GM12873 (cell line): Measurements from ENCODE around the gene FERMT2.

Source experiments
- TF ChIP-seq, protein P1 (sequence below): IDR thresholded peaks from 2 replicates; pipeline ENCODE4 v1.5.1; 2012; ENCODE audit warnings: low read depth, mild to moderate bottlenecking, moderate library complexity, low read length, control low read depth; ENCODE audit not compliant: insufficient read depth; ENCODE audit errors: missing control alignments

FERMT2 gene

DNA sequence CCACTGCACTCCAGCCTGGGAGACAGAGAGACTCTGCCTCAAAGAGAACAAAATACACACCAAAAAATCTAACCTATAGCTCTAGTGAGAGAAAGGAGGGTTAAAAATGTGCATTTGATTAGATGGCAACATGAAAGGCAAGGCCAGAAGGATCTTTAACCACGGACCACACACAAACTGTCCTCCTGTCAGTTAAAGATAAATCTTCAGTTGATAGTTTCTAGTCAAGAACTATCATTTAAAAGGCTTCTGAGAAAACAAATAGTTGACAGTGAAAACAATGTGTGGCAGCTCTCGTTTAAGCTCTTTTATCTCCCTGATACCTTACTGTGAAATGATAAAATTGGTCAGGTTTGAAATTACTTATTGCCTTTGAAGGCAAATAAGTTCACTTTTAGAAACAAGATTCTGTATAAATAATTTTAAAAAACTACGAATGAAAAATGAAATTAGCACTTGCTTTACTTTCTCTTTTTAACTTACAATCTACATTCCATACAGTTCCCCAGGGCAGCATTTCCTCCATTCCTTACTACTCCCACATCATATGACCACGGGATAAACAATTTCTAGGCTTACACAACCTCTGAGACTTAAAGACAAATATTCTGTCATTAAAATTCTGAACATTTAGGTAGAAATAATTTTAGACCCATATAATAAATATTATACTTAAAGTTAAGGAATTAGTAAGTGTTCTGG is 88.1 kb downstream of the FERMT2 start:
- TF ChIP-seq, protein P1, sequence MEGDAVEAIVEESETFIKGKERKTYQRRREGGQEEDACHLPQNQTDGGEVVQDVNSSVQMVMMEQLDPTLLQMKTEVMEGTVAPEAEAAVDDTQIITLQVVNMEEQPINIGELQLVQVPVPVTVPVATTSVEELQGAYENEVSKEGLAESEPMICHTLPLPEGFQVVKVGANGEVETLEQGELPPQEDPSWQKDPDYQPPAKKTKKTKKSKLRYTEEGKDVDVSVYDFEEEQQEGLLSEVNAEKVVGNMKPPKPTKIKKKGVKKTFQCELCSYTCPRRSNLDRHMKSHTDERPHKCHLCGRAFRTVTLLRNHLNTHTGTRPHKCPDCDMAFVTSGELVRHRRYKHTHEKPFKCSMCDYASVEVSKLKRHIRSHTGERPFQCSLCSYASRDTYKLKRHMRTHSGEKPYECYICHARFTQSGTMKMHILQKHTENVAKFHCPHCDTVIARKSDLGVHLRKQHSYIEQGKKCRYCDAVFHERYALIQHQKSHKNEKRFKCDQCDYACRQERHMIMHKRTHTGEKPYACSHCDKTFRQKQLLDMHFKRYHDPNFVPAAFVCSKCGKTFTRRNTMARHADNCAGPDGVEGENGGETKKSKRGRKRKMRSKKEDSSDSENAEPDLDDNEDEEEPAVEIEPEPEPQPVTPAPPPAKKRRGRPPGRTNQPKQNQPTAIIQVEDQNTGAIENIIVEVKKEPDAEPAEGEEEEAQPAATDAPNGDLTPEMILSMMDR: no peak

DNA sequence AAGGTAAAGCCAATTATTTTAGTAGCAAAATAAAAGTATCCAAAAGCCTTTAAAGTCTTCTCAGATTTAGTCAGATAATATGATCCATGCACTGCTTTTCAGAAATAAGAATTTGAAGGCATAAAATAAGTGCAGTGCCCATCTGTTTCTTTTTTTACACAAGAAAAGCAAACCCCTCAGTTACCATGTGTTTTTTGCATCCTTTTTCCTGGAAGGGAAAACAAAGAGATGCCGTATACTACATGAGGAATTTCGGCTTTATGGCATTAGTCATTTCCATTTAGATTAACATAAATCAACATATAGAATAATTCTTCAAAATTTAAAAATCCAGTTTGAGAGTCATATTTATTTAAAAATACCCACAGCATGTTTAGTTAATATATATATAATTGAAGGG is 89.4 kb downstream of the FERMT2 start:
- TF ChIP-seq, protein P1: no peak

DNA sequence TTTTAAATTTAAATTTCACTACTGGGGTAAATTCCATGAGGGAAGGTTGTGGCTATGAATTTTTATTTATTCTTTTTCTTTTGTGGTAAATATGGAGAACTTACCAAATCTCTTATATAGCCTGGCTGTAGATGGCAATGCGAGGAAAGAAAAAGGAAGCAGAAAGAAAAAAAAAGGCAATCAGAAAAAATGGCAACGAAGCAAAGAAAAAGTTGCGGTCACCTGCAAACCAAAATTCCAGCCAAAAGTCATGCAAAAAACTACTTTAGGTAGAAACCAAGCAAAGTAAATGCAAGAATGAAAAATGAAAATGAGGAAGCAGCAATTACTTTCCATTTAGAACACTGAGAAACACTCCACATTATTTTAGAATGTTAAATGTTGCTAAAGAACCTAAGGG is 89.9 kb downstream of the FERMT2 start:
- TF ChIP-seq, protein P1: no peak

DNA sequence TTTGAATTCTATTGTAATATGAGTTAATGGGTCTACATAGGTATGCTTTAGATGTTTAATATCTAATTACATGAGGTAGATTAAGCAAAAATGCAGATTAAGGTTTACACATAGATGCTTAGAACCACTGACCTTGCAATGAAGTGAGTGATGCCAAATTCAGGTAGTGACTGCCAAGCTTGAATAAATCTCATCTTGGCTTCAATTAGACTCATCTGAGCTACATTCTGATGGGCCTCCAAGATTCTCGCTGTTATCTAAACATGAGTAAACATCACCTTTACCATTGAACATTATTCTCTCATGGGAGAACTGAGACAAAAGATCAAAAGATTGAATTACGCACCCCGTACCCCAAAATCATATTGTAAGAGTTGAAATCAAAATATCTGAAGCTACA is 90.6 kb downstream of the FERMT2 start:
- TF ChIP-seq, protein P1: no peak

DNA sequence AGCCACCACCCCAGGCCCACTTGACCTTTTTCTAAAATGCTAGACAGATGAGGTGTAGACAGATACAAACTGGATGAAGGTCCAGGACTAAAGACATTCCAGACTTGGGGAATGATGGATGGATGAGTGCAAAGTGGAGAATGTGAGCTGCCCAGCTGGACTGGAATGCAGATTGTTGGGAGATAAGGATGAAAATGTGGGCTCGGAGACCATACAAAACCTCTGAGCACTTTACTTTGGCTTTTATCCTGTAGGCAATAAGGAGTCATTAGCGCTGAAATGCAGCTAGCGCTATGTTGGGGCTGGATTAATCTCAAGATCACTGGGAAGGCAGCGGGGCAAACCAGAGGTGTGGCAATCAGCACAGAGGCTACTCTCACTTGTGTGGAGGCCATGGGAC is 94.7 kb downstream of the FERMT2 start:
- TF ChIP-seq, protein P1: no peak

DNA sequence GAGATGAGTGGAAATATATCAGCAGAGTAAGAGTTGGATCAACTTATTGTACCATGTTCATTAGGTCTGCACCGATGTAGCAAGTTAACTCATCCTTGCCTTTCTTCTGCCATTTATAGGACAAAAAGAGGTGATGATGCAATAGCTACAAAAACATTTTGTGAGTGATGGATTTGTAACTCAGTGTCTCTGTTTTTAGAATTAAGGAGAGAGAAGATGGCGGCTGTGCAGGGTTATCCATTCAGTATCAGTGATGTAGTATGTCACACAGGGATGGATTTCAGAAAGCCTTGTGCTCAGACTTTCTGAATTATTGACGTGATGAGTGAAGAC is 97.4 kb downstream of the FERMT2 start:
- TF ChIP-seq, protein P1: no peak

DNA sequence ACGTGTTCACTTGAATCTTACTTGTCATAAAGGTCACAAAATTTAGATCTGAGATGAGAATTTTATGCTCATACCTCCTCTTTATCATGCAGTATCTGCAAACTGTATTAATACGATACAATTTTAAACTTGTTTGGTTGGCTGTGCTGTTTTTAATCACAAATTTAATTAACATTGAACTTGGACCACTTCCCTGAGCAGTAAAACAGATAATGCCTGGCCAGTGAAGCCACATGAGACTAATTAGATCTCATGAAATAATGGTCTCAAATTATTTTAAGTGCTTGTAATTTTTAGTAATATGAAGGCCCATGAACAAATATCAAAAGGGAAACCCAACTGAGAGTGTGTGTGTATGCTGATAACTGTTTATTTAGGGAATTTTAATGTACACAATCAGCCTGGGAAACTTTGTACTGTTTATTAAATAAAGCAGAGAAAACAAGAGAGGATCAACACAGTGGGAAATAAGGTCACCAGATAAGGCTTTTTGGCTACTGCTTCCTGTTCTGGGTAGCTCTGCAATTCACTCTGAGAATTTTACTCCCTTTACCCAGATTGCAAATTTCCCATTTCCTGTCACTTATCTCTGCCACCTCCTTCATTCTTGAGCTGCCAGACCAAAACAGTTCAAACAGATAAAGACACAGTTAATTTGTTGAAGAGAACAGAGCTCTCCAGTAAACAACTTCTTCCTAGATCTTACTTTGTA is 97.9 kb downstream of the FERMT2 start:
- TF ChIP-seq, protein P1: no peak
